HepG2 (cell line): ENCODE measurements around the gene C1QC. TPM values are rescaled to one million over a fixed set of nuclear protein-coding genes. Genes with fewer than 3 reads are reported as not detected.

Experiments
- ATF2 ChIP-seq: sonication (generic); formaldehyde crosslinking; IDR thresholded peaks from 2 replicates; pipeline ENCODE4 v1.4.0; 2020; ENCODE audit warnings: missing genetic modification reagents
- ATF6 ChIP-seq: sonication (generic); formaldehyde crosslinking; conservative IDR thresholded peaks from 2 replicates; pipeline ENCODE4 v1.4.0; 2020; ENCODE audit warnings: missing genetic modification reagents
- FOSL2 ChIP-seq: sonication (generic); formaldehyde crosslinking; IDR thresholded peaks from 2 replicates; pipeline ENCODE4 v1.4.0; 2020; ENCODE audit warnings: missing genetic modification reagents
- HDAC2 ChIP-seq: sonication (generic); formaldehyde crosslinking; IDR thresholded peaks from 2 replicates; pipeline ENCODE4 v1.4.0; 2020; ENCODE audit warnings: missing genetic modification reagents
- MXD3 ChIP-seq: IDR thresholded peaks from 2 replicates; pipeline ENCODE4 v1.6.1; 2016; ENCODE audit warnings: mild to moderate bottlenecking, missing biosample characterization, missing genetic modification reagents
- PBX3 ChIP-seq: sonication (generic); formaldehyde crosslinking; IDR thresholded peaks from 2 replicates; pipeline ENCODE4 v1.8.1; 2023; ENCODE audit warnings: missing genetic modification reagents, inconsistent platforms, borderline replicate concordance
- SOX5 ChIP-seq: IDR thresholded peaks from 2 replicates; pipeline ENCODE4 v1.6.1; 2016; ENCODE audit warnings: borderline replicate concordance
- ZNF12 ChIP-seq: sonication (generic); formaldehyde crosslinking; IDR thresholded peaks from 2 replicates; pipeline ENCODE4 v1.5.0; 2020; ENCODE audit warnings: missing genetic modification reagents
- ZNF263 ChIP-seq: sonication (generic); formaldehyde crosslinking; IDR thresholded peaks from 2 replicates; pipeline ENCODE4 v1.4.0; 2020; ENCODE audit warnings: missing genetic modification reagents
- ZNF44 ChIP-seq: sonication (generic); formaldehyde crosslinking; IDR thresholded peaks from 2 replicates; pipeline ENCODE4 v1.5.1; 2020; ENCODE audit warnings: mild to moderate bottlenecking, missing genetic modification reagents
- ZNF761 ChIP-seq: sonication (generic); formaldehyde crosslinking; conservative IDR thresholded peaks from 2 replicates; pipeline ENCODE4 v1.4.0; 2020; ENCODE audit warnings: mild to moderate bottlenecking, missing genetic modification reagents
- ZNF781 ChIP-seq: sonication (generic); formaldehyde crosslinking; IDR thresholded peaks from 2 replicates; pipeline ENCODE4 v1.5.1; 2020; ENCODE audit warnings: borderline replicate concordance, mild to moderate bottlenecking, missing genetic modification reagents; ENCODE audit errors: not compliant biosample characterization
- ZNF790 ChIP-seq: sonication (generic); formaldehyde crosslinking; IDR thresholded peaks from 2 replicates; pipeline ENCODE4 v1.8.0; 2022; ENCODE audit warnings: missing genetic modification reagents, mild to moderate bottlenecking, borderline replicate concordance
- ZNF883 ChIP-seq: sonication (generic); formaldehyde crosslinking; IDR thresholded peaks from 2 replicates; pipeline ENCODE4 v1.5.1; 2020; ENCODE audit warnings: mild to moderate bottlenecking, missing genetic modification reagents; ENCODE audit errors: not compliant biosample characterization
- ZSCAN20 ChIP-seq: sonication (generic); formaldehyde crosslinking; IDR thresholded peaks from 2 replicates; pipeline ENCODE4 v1.4.0; 2020; ENCODE audit warnings: missing genetic modification reagents, mild to moderate bottlenecking, borderline replicate concordance
- ZSCAN9 ChIP-seq: IDR thresholded peaks from 2 replicates; pipeline ENCODE4 v1.6.1; 2016; ENCODE audit warnings: borderline replicate concordance
- polyA plus RNA-seq, 8 experiments: library from polyadenylated mRNA; depleted of rRNA in 3 of 8; stranded (reverse) in 7 of 8; unstranded in 1 of 8; fragments of >200 nt; fragmentation: Illumina TruSeq in 4 of 8; extraction: Trizol in 4 of 8; gene quantifications; 2 replicates each; pipeline versions ENCODE4 v1.2.1 to v1.2.3, GENCODE V29; 2011 to 2016; ENCODE audit warnings: low read depth in 4 of 8, missing spikeins in 1 of 8, mixed read lengths in 1 of 8; ENCODE audit not compliant: insufficient read depth in 1 of 8
- total RNA-seq, 5 experiments: library from RNA; depleted of rRNA; stranded (reverse); fragments of >200 nt; fragmentation: Illumina TruSeq; extraction: Trizol; gene quantifications; 2 replicates each; pipeline ENCODE4 v1.2.3, GENCODE V29; 2016; ENCODE audit warnings: low read depth in 1 of 5
- TF ChIP-seq, protein P1 (sequence below): sonication (generic); formaldehyde crosslinking; IDR thresholded peaks from 2 replicates; pipeline ENCODE4 v1.5.0; 2020; ENCODE audit warnings: missing genetic modification reagents
- TF ChIP-seq, protein P2 (sequence below): sonication (generic); formaldehyde crosslinking; IDR thresholded peaks from 2 replicates; pipeline ENCODE4 v1.8.1; 2022; ENCODE audit warnings: mild to moderate bottlenecking, missing genetic modification reagents
- TF ChIP-seq, protein P3 (sequence below), 2 experiments: IDR thresholded peaks; 2 replicates each; pipeline ENCODE4 v1.6.1; 2011 to 2012; ENCODE audit warnings: low read length in 2 of 2, borderline replicate concordance in 1 of 2, low read depth in 1 of 2, mild to moderate bottlenecking in 1 of 2, moderate library complexity in 1 of 2

C1QC gene
- total and polyA plus RNA-seq, 2 of the 13 experiments (the other 11 are each of a cell fraction or from before 2014, with no cell fraction given) = not detected

DNA sequence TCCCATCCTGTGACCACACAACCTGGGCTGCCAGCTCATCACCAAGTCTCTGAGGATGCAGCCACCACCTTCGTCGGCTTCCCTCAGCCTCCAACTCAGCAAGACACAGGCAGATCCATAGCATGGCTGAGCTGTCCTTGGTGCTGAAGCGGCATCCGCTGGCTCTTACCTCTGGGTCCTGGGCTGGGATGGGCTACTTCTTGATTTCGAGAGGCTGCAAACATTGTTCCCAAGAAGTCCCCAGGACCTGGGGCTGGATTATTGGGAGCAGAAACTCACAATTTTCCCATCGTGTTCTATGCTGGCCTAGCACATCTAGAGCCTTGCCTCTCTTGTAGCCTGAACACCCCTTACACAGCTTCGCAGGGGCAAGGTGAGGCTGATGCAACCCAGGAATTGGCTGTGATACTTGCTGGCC, 31.9 kb upstream of the C1QC start (continued):
- TF ChIP-seq, protein P1, sequence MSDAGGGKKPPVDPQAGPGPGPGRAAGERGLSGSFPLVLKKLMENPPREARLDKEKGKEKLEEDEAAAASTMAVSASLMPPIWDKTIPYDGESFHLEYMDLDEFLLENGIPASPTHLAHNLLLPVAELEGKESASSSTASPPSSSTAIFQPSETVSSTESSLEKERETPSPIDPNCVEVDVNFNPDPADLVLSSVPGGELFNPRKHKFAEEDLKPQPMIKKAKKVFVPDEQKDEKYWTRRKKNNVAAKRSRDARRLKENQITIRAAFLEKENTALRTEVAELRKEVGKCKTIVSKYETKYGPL (CRISPR knock-in tag) = no peak
- TF ChIP-seq ZNF790 (CRISPR knock-in tag) (no peak; the same call in 1 of the 2 replicates), ZSCAN20 (CRISPR knock-in tag) (no peak), SOX5 (CRISPR knock-in tag) (no peak), PBX3 (CRISPR knock-in tag) (peak; percentile 70; the same call in 1 of the 2 replicates), ZNF761 (no peak), ATF6 (CRISPR knock-in tag) (0 out of 2 replicates have a peak, but pooled peaks have one; percentile 78), FOSL2 (CRISPR knock-in tag) (peak; percentile 41; the same call in 1 of the 2 replicates), ZNF44 (CRISPR knock-in tag) (no peak), ZNF12 (CRISPR knock-in tag) (0 out of 2 replicates have a peak, but pooled peaks have one; percentile 58), ATF2 (CRISPR knock-in tag) (peak; percentile 80; the same call in 1 of the 2 replicates), ZSCAN9 (CRISPR knock-in tag) (peak; percentile 89; the same call in 1 of the 2 replicates), ZNF883 (CRISPR knock-in tag) (no peak), HDAC2 (CRISPR knock-in tag) (peak; percentile 75; the same call in 1 of the 2 replicates), MXD3 (peak; percentile 33; the same call in 1 of the 2 replicates), ZNF263 (CRISPR knock-in tag) (no peak; the same call in 1 of the 2 replicates), ZNF781 (CRISPR knock-in tag) (peak; percentile 69)
- TF ChIP-seq, protein P2, sequence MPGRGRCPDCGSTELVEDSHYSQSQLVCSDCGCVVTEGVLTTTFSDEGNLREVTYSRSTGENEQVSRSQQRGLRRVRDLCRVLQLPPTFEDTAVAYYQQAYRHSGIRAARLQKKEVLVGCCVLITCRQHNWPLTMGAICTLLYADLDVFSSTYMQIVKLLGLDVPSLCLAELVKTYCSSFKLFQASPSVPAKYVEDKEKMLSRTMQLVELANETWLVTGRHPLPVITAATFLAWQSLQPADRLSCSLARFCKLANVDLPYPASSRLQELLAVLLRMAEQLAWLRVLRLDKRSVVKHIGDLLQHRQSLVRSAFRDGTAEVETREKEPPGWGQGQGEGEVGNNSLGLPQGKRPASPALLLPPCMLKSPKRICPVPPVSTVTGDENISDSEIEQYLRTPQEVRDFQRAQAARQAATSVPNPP (CRISPR knock-in tag) = no peak
- TF ChIP-seq, protein P3, sequence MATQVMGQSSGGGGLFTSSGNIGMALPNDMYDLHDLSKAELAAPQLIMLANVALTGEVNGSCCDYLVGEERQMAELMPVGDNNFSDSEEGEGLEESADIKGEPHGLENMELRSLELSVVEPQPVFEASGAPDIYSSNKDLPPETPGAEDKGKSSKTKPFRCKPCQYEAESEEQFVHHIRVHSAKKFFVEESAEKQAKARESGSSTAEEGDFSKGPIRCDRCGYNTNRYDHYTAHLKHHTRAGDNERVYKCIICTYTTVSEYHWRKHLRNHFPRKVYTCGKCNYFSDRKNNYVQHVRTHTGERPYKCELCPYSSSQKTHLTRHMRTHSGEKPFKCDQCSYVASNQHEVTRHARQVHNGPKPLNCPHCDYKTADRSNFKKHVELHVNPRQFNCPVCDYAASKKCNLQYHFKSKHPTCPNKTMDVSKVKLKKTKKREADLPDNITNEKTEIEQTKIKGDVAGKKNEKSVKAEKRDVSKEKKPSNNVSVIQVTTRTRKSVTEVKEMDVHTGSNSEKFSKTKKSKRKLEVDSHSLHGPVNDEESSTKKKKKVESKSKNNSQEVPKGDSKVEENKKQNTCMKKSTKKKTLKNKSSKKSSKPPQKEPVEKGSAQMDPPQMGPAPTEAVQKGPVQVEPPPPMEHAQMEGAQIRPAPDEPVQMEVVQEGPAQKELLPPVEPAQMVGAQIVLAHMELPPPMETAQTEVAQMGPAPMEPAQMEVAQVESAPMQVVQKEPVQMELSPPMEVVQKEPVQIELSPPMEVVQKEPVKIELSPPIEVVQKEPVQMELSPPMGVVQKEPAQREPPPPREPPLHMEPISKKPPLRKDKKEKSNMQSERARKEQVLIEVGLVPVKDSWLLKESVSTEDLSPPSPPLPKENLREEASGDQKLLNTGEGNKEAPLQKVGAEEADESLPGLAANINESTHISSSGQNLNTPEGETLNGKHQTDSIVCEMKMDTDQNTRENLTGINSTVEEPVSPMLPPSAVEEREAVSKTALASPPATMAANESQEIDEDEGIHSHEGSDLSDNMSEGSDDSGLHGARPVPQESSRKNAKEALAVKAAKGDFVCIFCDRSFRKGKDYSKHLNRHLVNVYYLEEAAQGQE (IDR thresholded peaks at IDR 0.05; ENCODE audit: borderline replicate concordance in 1 of 2, low read depth in 1 of 2, low read length in 2 of 2) = peak; percentile 93 to 97
